HG02981 (cell line): ENCODE data around the gene PDE11A.

ENCODE experiments used
- ATAC-seq: cut with Tn5 transposase; IDR thresholded peaks from one replicate; pipeline ENCODE4 v1.9.1; 2021; ENCODE audit warnings: mild to moderate bottlenecking, moderate library complexity; ENCODE audit not compliant: unreplicated experiment

The PDE11A gene

DNA sequence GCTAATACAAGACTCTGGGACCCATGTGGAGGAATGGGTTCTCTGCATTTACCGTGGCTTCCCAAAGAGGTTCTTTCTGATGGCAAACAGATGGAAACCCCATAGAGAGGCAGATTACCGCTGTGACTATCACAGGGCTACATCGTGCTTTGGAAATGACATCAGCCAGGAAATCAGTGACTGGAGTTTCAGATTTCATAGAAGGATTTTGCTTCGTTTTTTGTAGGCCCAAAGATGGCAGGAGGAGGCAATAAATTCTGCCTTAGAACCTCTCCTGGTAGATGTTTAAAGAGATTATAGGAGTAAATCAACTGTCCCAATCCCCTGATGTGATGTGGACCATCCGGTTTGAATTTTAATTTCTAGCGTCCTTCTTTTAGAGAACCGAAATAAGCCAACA lies 465.9 kb downstream of the PDE11A start:
- ATAC-seq = no peak

GRCh38 chr2:177604271-177605065 lies 468.1 kb downstream of the PDE11A start:
- ATAC-seq = no peak

DNA sequence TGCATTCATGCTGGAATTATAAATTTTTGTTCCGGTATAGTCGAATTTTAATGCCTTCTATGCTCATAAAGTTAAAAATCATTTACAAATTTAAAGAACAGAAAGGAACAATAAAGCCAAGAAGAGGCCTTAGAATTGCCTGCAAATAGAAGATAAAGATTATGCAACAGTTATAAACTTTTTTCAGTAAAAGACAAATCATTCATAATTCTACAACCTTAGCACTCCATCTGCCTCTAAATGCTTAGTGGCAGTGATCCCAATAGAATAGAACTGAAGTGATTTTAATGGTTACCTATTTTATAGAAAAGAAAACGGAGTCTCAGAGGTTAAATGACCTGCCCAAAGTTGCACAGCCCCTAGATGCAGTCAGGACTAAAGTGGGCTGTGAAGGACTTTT lies 468.8 kb downstream of the PDE11A start:
- no peak for ATAC-seq

GRCh38 chr2:177603181-177603580 lies 469.4 kb downstream of the PDE11A start:
- ATAC-seq = no peak

GRCh38 chr2:177602611-177603164 lies 469.9 kb downstream of the PDE11A start:
- ATAC-seq = no peak

DNA sequence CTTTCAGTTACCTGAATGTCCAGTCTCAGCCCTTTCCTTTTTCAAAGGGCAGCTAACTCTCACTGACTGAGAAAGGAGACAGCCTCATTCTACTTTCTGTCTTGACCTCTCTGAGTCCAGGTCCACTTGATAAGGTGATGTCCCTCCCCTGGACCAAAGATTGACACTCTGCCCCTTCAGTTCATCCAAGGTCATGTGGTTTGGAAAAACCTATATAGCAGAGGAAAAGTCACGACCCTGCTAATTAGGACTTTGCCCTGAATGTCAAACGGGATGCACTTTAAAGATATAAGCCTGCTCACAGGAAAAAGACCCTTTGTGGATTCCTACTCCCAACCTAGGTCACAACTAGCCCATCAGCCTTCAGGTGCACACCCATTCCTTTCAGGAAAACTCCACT lies 471.7 kb downstream of the PDE11A start:
- ATAC-seq = no peak

DNA sequence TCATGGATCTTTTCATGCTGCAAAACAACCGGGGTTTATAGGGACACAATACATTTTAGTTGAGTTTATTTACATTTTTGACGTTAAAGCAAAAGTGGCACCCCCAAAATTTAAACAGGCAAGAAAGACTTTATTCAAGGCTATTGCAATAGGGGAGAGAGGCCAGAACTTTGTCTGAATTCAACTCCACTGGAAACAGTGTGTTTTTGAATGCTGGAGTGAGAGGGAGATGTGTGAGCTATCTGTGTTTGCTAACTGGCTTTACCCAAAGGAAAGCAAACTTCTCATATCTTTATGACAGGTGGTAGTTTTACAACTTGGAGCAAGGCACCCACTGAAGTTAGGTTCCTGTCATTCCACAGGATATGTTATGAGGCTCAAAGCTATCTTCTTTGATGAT lies 472.6 kb downstream of the PDE11A start:
- no peak for ATAC-seq

DNA sequence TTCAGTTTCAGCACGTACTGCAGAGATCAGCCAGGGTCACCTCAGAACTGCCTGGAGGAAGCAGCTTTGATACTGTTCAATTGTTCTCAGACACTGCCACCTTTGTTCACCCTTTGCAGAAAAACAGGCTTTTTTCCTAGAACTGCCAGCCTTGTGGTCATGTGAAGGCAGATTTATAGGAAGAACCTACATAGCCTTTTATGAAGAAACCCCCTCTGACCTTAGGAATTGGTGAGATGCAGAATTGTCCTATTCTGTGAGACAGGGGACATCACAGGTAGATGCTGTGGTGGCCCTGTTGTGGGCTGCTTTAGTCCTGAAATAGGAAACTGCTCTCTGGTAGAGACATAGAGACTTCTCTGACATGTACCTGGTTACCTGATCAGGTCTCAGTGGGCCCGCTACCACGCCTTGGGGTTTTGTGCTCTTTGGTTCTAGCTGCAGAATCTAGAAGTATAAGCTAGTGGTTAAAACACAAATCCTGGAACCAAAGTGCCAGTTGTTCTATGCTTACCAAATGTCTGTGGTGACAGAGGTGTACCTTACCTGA lies 473.4 kb downstream of the PDE11A start:
- ATAC-seq = no peak

DNA sequence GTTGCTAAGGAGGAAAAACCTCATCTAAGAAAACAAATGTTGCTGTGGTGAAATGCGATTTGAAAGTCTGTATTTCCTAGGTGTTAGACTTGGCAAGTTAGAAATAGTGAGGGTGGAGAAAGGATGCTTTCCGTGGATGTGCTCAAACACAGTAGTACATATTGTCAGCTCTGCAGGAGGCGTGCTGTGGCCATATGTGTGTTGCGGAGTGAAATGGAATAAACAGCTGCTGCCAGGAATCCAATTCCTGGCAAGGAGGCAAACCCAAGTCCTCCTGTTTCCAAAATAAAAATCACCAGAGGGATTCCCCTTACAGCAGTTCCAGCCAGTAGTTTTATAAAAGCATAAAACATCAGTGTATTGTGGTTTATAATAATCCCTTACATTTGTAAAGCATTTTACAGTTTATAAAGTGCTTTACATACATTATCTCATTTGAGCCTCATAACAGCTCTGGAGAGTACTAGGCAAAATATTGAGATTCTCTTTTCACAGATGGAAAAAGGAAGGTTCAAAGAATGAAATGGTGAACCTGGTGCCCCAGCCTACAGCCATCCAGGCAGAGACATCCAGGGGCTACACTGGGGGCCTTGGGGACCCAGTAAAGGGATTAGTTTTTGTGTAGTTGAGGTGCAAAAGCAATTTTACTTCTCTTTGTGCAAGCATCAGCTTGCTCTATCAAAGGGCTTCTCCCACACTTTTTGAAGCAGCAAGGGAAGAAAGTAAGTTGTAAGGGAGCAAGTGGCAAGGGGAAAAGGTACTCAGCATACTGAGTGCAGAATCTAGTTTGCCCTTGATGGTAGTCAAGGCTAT lies 474.0 kb downstream of the PDE11A start:
- no peak for ATAC-seq

DNA sequence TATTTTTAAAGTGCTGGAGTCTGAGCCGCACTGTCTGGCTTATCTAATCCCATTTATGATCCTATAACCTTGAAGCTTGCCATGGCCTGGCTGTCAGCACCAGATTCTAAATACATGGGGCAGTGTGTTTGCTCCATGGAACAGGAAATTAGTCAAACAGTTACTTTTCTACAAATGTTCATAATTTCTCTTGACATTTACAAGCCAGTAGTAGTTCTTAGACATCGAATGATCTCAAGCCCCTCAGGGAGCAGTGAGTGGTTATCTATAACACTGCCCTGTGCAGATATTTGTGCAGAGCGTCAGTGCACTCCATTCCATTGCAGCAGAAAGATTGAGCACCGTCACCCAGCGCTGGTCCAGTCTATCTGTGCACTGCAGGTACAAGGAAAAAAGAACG lies 474.8 kb downstream of the PDE11A start:
- no peak for ATAC-seq

DNA sequence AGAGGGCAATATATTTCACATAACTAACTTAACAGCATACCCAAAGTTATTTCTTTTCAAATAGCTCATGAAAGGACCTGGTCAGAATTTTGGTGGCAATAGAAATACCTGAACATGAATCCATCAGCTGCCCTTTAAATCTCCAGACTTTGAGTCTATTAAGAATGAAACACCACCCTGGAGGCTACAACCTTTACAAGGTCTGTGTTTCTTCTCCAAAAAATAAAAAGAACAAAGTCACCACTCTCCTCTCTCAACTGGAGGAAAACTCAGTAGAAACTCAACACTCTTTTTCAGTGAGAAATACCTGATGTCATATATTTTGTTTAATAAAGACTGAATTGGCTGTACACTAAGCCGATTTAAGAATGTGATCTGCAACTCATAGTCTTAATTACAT lies 475.7 kb downstream of the PDE11A start:
- no peak for ATAC-seq

- ATAC-seq = no peak
Measured at GRCh38 chr2:177595126-177595845, 477.3 kb downstream of the PDE11A start.

- ATAC-seq = no peak
Measured at GRCh38 chr2:177593402-177593801, 479.2 kb downstream of the PDE11A start.

DNA sequence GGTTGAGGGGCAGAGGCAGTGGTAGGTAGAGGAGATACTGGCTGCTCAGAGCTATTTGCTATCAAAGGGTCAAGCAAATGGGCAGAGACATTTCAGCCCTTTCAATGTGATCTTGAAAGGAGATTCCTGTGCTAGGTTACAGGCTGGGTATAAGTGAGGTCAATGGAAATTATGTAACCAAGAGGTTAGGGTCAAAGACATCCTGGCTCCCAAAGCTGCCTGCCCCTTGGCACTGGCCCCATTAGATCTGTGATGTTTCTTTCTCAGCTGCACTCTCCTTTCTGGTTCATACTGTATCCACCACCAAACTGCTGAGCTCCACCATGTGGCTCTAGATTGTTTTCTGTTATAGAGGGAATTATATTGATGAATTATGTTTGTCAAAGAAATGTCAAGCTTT lies 479.6 kb downstream of the PDE11A start:
- ATAC-seq = no peak

DNA sequence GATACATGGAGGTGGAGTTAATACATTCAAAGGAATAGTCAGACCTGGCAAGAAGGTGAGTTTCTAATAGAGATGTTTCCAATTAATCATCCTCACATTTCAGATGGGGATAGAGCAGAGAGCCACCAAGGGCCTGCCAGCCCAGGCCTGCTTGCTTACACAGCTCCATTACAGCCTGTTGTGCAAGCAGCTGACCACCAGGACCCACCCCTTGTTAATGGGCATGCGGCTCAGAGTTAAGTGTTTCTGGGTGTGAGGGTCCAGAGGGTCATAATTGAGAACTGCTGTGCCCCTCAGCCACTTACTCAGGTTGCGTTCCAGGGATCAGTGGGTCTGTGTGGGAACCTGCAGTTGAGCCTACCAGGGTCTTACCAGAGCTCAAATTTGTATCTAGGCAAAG lies 480.2 kb downstream of the PDE11A start:
- no peak for ATAC-seq

GRCh38 chr2:177589186-177589585 lies 483.4 kb downstream of the PDE11A start:
- no peak for ATAC-seq

- ATAC-seq = no peak
Measured at GRCh38 chr2:177588671-177589070, 483.9 kb downstream of the PDE11A start.

GRCh38 chr2:177587371-177587770 lies 485.2 kb downstream of the PDE11A start:
- no peak for ATAC-seq

GRCh38 chr2:177586154-177586553 lies 486.4 kb downstream of the PDE11A start:
- ATAC-seq = no peak

GRCh38 chr2:177585234-177585863 lies 487.2 kb downstream of the PDE11A start:
- no peak for ATAC-seq
